CD4-positive, alpha-beta T cell treated with Interferon alpha-2 for 1 hour (primary cell): ENCODE data around the gene NPC1L1.
"Not testable (repeated sequence)": the region's sequence is repeated elsewhere in the genome, so short reads cannot be mapped to it uniquely, and the experiment has no call there.

ENCODE experiments used
- DNase-seq, 2 donors: peaks; one replicate each; pipeline ENCODE4 v3.0.0-alpha.2; 2020 to 2022

NPC1L1 gene

DNA sequence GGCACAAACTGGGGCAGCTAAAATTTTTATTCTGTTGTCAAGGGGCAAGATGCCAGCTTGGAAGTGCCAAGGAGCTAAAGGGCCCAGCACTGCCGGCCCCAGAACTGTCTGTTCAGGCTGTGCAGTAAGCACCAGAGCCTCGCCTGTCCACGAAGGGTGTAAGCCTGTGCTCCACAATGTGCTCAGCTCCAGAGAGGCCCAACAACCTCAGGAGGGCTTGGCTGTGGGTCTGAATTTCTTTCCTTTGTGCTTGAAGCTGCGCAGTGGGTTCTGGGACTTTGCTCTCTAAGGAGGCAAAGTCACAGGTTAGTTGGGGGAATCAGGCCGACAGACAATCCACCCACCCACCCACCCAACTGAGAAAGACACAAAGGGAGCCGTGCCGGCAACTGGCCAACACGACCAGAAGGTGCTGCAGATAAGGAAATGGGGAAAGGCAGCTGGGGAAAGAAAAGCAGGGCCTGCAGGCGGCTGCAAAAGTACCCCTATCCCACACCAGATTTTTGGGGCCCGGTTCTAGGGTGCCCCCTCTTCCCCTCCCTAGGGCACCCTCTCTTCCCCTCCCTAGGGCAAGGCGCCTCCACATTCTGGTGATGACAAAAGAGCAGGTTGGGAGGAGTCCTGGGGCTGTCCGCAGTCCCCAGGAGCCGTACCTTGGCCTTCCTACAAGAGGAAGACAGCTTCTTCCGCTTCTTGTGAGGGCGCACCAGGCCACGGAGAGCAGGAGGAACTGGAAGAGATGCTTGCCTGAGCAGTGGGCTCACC, 24.8 kb upstream of the NPC1L1 start:
- no peak for DNase-seq

DNA sequence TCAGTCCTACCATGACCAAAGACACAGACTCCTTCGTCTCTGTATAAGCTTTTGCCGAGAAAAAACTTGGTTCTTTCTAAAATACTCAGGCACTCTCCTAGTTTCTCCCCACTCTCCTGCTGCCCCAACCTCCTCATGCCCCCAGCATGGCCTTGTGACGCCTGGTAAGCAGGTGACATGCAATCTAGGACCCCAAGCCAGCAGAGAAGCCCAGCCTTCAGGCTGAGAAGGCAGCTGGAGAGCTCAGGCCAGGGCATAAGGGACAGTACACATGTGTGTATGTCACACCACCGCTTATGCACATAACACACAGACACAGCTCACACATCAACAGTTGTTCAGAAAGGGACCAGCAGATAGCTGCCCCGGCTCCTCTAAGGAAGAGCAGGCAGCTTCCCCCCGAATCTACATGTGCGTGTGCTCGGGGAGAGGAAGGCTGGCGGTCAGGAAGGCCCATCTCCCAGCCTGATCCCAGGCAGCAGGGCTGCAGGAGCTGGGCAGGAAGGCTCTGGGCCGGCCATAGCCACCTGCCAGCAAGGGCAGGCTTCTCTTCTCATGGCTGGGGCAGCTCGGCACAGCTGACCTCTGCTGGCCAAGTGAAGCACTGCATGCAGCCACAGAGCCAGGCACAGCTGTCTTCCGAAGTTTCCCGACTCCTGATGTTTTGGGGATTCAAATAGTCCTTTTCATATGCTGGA, 24.1 kb upstream of the NPC1L1 start:
- DNase-seq = peak; percentile 47 to 71

GRCh38 chr7:44564606-44565005, 23.5 kb upstream of the NPC1L1 start:
- DNase-seq = no peak

DNA sequence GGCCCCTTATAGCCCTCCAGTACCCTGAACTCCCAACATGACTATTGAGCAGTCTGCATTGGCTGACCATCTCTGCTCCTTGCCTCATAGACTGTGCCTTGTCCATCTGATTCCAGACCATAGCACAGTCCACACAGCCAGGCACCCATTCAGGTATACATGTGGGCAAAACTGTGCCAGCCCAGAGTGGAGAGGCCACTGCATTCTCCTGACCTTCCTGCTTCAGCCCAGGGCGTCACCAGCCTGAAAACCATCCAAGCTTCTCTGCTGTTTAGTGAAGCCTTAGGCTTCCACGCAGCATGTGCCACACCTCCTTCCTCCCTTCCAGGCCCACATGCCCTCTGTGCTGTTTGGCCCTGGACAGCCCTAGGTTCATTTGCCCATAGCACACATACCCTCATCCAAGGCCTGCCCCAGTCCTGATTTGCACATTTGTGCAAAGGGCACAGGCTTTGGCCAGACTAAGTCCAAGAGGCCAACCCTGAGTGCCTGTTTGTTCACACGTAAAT, 22.1 kb upstream of the NPC1L1 start:
- DNase-seq = no peak

- DNase-seq = not testable (repeated sequence)
Measured at GRCh38 chr7:44562622-44562962, 21.5 kb upstream of the NPC1L1 start.

DNA sequence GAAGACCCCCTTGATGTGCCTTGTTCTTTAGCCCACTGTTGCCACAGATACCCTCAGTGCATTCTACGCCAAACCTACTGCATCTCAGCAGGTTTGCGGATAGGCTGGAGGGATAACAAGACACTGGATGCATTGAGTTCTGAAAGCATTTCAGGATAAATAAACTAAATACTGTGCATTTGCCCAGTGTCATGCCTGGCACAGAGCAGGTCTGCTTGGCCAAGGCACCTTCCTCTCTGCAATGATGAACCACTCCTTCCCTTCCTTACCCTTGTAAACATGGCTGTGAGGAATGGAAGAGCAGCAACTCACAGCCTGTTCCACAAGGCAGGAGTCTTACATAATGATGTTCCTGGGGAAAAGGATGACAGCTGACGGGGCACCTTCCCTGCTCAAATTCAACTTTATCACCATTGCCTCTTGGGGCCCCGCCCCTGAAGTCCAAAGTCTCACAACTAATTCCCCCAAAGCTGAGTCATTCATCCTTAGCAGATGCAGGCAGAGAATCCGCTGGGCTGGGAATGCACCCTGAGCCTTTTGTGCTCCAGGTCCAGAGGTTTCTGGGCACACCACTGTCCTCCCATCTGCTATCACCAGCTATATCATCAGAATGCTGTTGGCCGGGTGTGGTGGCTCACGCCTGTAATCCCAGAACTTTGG, 21.0 kb upstream of the NPC1L1 start:
- no peak for DNase-seq

- DNase-seq = no peak
Measured at GRCh38 chr7:44561481-44561880, 20.4 kb upstream of the NPC1L1 start.

DNA sequence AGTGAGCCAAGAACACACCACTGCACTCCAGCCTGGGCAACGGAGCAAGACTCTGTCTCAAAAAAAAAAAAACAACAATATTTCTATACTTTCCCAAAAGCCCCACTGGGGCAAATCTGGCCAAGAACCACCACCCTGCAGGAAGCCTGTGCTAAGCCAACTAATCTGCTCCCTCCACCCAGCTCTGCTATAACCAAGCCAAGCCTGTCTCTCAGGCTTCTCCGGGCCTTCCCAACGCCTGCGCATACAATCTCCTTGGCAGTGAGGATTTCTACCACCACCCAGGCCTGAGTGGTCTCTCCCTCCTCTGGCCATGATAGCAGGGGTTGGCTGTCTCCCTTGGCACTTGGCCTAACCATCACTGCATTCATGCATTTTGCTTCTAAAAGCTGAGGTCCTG, 18.4 kb upstream of the NPC1L1 start:
- DNase-seq = no peak

DNA sequence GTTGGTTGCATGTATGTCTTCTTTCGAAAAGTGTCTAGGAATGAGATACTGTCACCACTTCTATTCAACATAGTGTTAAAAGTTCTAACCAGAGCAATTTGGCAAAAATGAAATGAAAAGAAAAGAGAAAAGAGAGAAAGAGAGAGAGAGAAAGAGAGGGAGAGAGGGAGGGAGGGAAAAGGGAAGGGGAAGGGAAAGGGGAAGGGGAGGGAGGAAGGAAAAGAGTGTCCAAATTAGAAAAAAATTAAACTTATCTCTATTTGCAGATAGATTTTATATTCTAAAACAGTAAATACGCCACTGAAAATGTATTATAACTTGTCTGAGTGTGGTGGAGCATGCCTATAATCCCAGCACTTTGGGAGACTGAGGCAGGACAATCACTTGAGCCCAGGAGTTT, 16.4 kb upstream of the NPC1L1 start:
- DNase-seq = no peak

DNA sequence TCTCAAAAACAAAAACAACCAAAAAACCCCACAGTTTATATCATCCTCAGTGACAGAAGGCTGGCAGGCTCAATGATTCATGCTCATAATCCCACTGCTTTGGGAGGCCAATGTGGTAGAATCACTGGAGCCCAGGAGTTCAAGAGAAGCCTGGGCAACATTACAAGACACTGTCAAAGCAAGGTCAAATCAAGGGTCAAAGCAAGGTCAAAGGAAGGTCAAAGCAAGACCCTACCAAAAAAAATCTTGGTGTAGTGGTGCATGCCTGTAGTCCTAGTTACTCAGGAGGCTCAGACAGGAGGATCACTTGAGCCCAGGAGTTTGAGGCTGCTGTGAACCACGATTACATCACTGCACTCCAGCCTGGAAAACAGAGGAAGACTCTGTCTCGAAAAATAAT, 14.2 kb upstream of the NPC1L1 start:
- no peak for DNase-seq

- DNase-seq = not testable (repeated sequence)
Measured at GRCh38 chr7:44552473-44553005, 11.4 kb upstream of the NPC1L1 start.

- no peak for DNase-seq
Measured at GRCh38 chr7:44549457-44549856, 8.3 kb upstream of the NPC1L1 start.

GRCh38 chr7:44548893-44549292, 7.8 kb upstream of the NPC1L1 start:
- DNase-seq = no peak

GRCh38 chr7:44547536-44548231, 6.6 kb upstream of the NPC1L1 start:
- DNase-seq = no peak

DNA sequence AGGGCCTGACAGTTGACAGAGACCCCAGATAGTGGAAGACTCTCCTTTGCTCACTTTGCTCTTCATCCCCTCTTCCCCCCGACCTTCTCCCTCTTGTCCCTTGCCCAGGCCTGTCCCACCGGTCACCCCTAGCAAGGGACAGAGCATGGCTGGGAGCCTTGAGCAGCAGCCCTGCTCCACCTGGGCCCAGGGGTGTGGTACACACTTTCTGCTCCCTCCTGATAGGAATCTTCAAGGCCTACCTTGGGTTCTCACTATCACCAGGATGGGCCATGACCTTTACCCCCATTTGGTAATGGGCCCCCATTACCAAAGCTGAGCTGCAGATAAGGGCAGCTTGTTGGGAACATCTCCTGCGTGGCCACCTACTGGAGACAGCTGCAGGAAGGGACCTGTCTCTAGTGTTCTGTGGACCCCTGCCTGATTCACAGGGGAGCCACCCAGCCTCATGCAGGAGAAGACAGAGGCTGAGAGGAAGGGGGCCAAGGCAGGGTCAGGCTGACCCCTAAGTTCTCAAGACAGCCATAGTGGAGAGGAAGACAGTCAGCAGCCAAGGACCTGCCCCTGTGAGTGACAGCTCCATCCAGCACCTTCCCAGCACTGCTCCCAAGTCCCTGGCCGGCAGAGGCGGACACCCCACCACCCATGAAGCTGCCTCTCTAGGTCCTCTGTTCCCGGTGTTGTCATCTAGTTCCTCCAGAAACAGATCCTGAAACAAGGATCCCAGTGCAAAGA, 913 bp upstream of the NPC1L1 start:
- no peak for DNase-seq

GRCh38 chr7:44540592-44541027, 520 bp downstream of the NPC1L1 start:
- DNase-seq = no peak

DNA sequence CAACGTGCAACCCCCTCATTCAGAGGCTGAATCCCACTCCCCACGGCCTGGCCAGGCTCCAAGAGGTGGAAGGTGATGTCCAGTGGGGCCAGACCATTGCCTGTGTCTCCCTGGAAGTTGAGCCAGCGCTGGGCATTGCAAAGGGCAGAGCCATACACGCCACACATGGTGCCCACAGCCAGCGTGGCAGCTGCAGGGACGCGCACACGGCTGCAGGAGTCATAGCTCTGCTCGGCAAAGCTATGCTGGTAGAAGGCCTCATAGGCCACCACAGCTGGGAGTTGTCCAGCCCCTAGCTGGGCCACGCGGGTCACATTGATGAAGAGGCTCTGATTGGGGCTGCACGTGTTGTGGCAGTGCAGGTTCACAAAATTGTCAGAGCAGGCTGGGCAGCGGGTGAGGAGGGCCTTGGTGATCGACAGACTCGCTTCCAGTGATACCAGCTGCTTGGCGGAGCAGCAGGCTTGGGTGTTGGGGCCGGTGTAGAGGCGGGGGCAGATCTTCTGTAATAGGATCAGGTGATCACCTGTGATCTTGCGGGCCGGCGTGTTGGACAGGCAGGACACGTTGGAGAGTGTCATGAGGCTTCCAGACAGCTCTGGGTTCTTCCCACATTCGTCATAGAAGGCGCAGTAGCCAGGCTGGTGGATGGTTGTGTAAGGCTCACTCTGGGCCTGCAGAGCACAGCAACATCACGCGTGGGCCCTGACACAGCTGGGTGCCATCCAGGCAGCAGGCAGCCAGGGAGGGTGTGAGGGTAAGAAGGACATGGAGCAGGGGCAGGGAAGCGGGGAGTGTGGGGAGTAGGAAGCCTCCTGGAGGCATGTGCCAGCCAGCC, 1.2 kb downstream of the NPC1L1 start:
- no peak for DNase-seq

DNA sequence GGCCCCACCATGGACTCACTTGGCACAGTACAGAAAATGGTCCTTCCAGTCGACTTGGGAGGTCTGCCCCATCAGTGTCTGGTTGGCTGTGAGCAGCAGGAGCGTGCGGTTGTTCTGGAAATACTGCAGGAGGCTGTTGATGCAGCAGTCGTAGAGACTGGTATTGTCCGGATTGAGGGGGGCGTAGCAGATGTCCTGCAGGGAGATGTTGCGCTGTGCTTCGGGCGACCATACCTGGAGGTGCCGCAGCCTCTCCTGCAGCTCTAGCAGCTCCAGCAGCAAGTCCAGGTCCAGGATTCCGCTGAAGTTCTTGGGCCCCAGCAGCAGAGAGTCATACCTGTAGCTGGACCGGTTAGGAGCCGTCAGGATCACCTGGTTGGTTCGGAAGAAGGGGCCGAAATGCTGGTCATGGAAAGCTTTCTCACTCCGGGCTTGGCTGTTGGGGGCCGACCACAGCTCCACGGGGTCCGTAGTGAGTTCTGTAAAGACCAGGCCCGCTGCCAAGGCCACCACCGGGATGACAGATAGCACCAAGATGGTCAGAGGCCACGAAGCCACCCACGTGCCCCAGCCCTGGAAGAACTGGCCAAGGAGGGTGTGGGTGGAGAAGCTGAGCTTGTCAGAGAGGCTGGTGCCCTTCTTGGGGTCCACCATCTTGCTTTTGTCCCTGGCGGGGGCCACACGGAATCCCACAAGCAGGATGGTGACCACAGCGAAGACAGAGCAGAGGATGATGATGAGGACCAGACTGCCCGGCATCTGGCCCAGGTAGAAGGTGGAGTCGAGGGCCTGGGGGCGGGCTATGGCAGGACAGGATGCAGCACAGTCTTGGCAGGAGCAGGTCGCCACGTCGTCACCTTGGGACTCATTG, 2.1 kb downstream of the NPC1L1 start:
- DNase-seq = no peak

DNA sequence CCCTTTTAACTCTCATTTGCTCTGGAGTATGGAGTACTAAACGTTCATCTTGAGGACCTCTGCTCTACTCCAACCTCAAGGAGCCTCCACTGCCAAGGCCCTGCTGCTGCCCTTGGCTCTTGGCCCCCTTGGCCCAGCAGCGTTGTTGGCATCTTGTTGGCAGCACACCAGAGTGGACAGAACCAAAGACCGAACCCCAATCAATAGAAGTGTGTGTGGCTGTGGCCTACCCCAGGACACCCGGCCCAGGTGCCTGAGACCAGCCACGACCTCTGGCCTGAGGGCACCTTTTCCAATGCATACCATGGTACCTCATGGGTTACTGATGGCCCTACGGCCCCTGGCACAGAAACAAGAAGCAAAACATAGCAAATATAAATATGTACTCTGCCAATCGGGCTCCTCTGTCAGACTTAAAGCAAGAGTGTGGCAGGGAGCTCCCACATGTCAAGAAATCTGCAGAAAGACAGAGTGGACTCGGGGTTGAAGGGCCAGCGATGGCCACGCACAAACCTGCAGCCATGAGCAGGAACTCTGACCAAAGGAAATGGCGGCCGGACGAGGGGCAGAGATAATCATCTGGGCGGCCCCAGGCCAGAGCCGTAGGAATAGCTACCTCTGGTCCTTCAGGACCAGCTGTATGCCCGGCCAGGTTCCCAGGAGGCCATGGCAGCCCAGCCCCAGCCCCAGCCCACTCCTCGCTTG, 2.9 kb downstream of the NPC1L1 start:
- DNase-seq = no peak

- no peak for DNase-seq
Measured at GRCh38 chr7:44537442-44537841, 3.7 kb downstream of the NPC1L1 start.
